Measurements from ENCODE around the gene NIN.

NIN gene

GRCh38 chr14:50786751-50787464, 44.1 kb downstream of the NIN start:
- no peak for DNase-seq

GRCh38 chr14:50785457-50786063, 45.4 kb downstream of the NIN start:
- no peak for DNase-seq

- DNase-seq: no peak
These were observed 46.1 kb downstream of the NIN start for GRCh38 chr14:50784683-50785456.

- DNase-seq: no peak
These were observed 47.4 kb downstream of the NIN start for GRCh38 chr14:50783563-50783962.

GRCh38 chr14:50780393-50780792, 50.6 kb downstream of the NIN start:
- no peak for DNase-seq

GRCh38 chr14:50778721-50779483, 52.1 kb downstream of the NIN start:
- no peak for DNase-seq

GRCh38 chr14:50776522-50776921, 54.4 kb downstream of the NIN start:
- no peak for DNase-seq

GRCh38 chr14:50775357-50775756, 55.6 kb downstream of the NIN start:
- no peak for DNase-seq

GRCh38 chr14:50774542-50775267, 56.3 kb downstream of the NIN start:
- DNase-seq: no peak

GRCh38 chr14:50773632-50774541, 57.1 kb downstream of the NIN start:
- DNase-seq: peak; percentile 22

- DNase-seq: no peak
These were observed 58.5 kb downstream of the NIN start for GRCh38 chr14:50772412-50772811.

GRCh38 chr14:50770586-50770985, 60.4 kb downstream of the NIN start:
- DNase-seq: no peak

- no peak for DNase-seq
These were observed 61.0 kb downstream of the NIN start for GRCh38 chr14:50769863-50770500.

- no peak for DNase-seq
These were observed 62.3 kb downstream of the NIN start for GRCh38 chr14:50768680-50769079.

GRCh38 chr14:50766338-50766886, 64.5 kb downstream of the NIN start:
- no peak for DNase-seq

- DNase-seq: peak; percentile 79
These were observed 67.5 kb downstream of the NIN start for GRCh38 chr14:50763382-50764007.

- no peak for DNase-seq
These were observed 68.0 kb downstream of the NIN start for GRCh38 chr14:50762931-50763300.

GRCh38 chr14:50762001-50762930, 68.7 kb downstream of the NIN start:
- DNase-seq: no peak

Measured in NCI-H526 treated with DMSO at 0.1 percent for 48 hours (cell line).